Hematopoietic multipotent progenitor cell treated with erythropoietin and hydrocortisone succinate and interleukin-3 and kit ligand, for 4 days (in vitro differentiated cells): ENCODE measurements around the gene C17orf67.
"Not testable (repeated sequence)": the region's sequence is repeated elsewhere in the genome, so short reads cannot be mapped to it uniquely, and the experiment has no call there.

Experiments
- DNase-seq: peaks from one replicate; pipeline ENCODE4 v3.0.0-alpha.2; 2015

C17orf67 gene

GRCh38 chr17:56770427-56770826, 63.3 kb downstream of the C17orf67 start:
- DNase-seq, result no peak

- no peak for DNase-seq
Measured at GRCh38 chr17:56765449-56765848, 68.3 kb downstream of the C17orf67 start.

- DNase-seq, result no peak
Measured at GRCh38 chr17:56762988-56763387, 70.7 kb downstream of the C17orf67 start.

GRCh38 chr17:56762144-56762543, 71.6 kb downstream of the C17orf67 start:
- no peak for DNase-seq

GRCh38 chr17:56761387-56761786, 72.3 kb downstream of the C17orf67 start:
- DNase-seq, result no peak

GRCh38 chr17:56757611-56758010, 76.1 kb downstream of the C17orf67 start:
- not testable (repeated sequence) for DNase-seq

GRCh38 chr17:56756536-56756935, 77.2 kb downstream of the C17orf67 start:
- DNase-seq, result no peak

- DNase-seq, result no peak
Measured at GRCh38 chr17:56755310-56755709, 78.4 kb downstream of the C17orf67 start.

GRCh38 chr17:56754523-56755208, 79.1 kb downstream of the C17orf67 start:
- DNase-seq, result peak; percentile 51

GRCh38 chr17:56752263-56752836, 81.4 kb downstream of the C17orf67 start:
- peak; percentile 44 for DNase-seq

- no peak for DNase-seq
Measured at GRCh38 chr17:56751145-56751738, 82.5 kb downstream of the C17orf67 start.

GRCh38 chr17:56744721-56745120, 89.0 kb downstream of the C17orf67 start:
- no peak for DNase-seq

- no peak for DNase-seq
Measured at GRCh38 chr17:56742601-56743000, 91.1 kb downstream of the C17orf67 start.
